DOHH2 (cell line): ENCODE data around the gene ITPA.

ENCODE experiments used
- H3F3A ChIP-seq: fragments of 200-600 bp; sonication (generic), shearing (Covaris generic); 2 replicates; pipeline ENCODE4 v1.6.0; 2016; ENCODE audit warnings: antibody characterized with exemption, mild to moderate bottlenecking; ENCODE audit not compliant: control insufficient read depth, insufficient read depth
- H3K27ac ChIP-seq: fragments of 200-600 bp; sonication (generic); 2 replicates; pipeline ENCODE4 v1.5.1; 2014; ENCODE audit warnings: low read depth, mild to moderate bottlenecking, low read length, moderate library complexity
- H3K27me3 ChIP-seq: fragments of 200-600 bp; sonication (generic); 2 replicates; pipeline ENCODE4 v1.6.1; 2014; ENCODE audit warnings: mild to moderate bottlenecking, low read length, mixed read lengths; ENCODE audit not compliant: control insufficient read depth
- H3K36me3 ChIP-seq: fragments of 200-600 bp; sonication (generic); 2 replicates; pipeline ENCODE4 v1.6.1; 2014; ENCODE audit warnings: mild to moderate bottlenecking, low read length, moderate library complexity, mixed read lengths; ENCODE audit not compliant: control insufficient read depth
- H3K4me1 ChIP-seq: fragments of 200-600 bp; sonication (generic); 2 replicates; pipeline ENCODE4 v1.6.1; 2014; ENCODE audit warnings: mild to moderate bottlenecking, low read length, mixed read lengths; ENCODE audit not compliant: control insufficient read depth
- H3K4me2 ChIP-seq: fragments of 200-600 bp; sonication (generic); 2 replicates; pipeline ENCODE4 v1.6.0; 2014; ENCODE audit warnings: mild to moderate bottlenecking, low read length, moderate library complexity
- H3K4me3 ChIP-seq: fragments of 200-600 bp; sonication (generic); 2 replicates; pipeline ENCODE4 v1.5.1; 2014; ENCODE audit warnings: mild to moderate bottlenecking, low read length, mixed read lengths
- H3K79me2 ChIP-seq: fragments of 200-600 bp; sonication (generic); 2 replicates; pipeline ENCODE4 v1.6.1; 2014; ENCODE audit warnings: mild to moderate bottlenecking, low read length, mixed read lengths; ENCODE audit not compliant: control insufficient read depth
- H3K9me2 ChIP-seq: fragments of 200-600 bp; sonication (generic); replicated peaks from 2 replicates; pipeline ENCODE4 v1.6.1; 2014; ENCODE audit warnings: mild to moderate bottlenecking, low read length, mixed read lengths; ENCODE audit not compliant: control insufficient read depth
- H3K9me3 ChIP-seq: fragments of 200-600 bp; sonication (generic); 2 replicates; pipeline ENCODE4 v1.6.1; 2014; ENCODE audit warnings: antibody characterized with exemption, low read length, mixed read lengths; ENCODE audit not compliant: control insufficient read depth, insufficient read depth
- H4K20me1 ChIP-seq: fragments of 200-600 bp; sonication (generic); 2 replicates; pipeline ENCODE4 v1.6.0; 2014; ENCODE audit warnings: low read depth, mild to moderate bottlenecking, antibody characterized with exemption, low read length, moderate library complexity; ENCODE audit not compliant: control insufficient read depth, insufficient read depth
- CTCF ChIP-seq: fragments of 200-600 bp; sonication (generic); IDR thresholded peaks from one replicate; pipeline ENCODE4 v1.5.1; 2014; ENCODE audit warnings: antibody characterized with exemption, mild to moderate bottlenecking, low read depth, low read length; ENCODE audit not compliant: poor library complexity, severe bottlenecking
- EZH2phosphoT487 ChIP-seq: fragments of 200-600 bp; sonication (generic); IDR thresholded peaks from 2 replicates; pipeline ENCODE4 v1.6.1; 2017; ENCODE audit warnings: borderline replicate concordance, mild to moderate bottlenecking, antibody characterized with exemption, low read length, moderate library complexity, mixed read lengths

Gene ITPA

GRCh38 chr20:3262566-3262965 lies 53.3 kb downstream of the ITPA start:
- TF ChIP-seq EZH2phosphoT487 (no peak), CTCF (no peak)
- no peaks in the 10 kb centered on the region for H4K20me1 ChIP-seq

GRCh38 chr20:3270051-3270450 lies 60.8 kb downstream of the ITPA start:
- no peaks in the 10 kb centered on the region for H3K9me3 ChIP-seq
- H3K4me1 ChIP-seq, result no peaks in the 10 kb centered on the region
- H3K9me2 ChIP-seq, result no peaks in the 10 kb centered on the region
- H3K36me3 ChIP-seq, result no peaks in the 10 kb centered on the region
- no peaks in the 10 kb centered on the region for H3K27me3 ChIP-seq
- H3K4me3 ChIP-seq, result no peak overlapping the region
- no peak overlapping the region for H3K27ac ChIP-seq
- H3K79me2 ChIP-seq, result no peaks in the 10 kb centered on the region
- H4K20me1 ChIP-seq, result no peaks in the 10 kb centered on the region
- TF ChIP-seq EZH2phosphoT487 (no peak), CTCF (no peak)
- H3F3A ChIP-seq, result no peaks in the 10 kb centered on the region
- no peak overlapping the region for H3K4me2 ChIP-seq

More at GRCh38 chr20:3262566-3262965, 53.3 kb downstream of the ITPA start:
- Histone ChIP-seq H3K4me1 (no peaks in the 10 kb centered on the region), H3F3A (no peaks in the 10 kb centered on the region), H3K27me3 (no peaks in the 10 kb centered on the region; the same call in 1 of the 2 replicates), H3K9me2 (no peaks in the 10 kb centered on the region), H3K4me3 (no peak overlapping the region), H3K4me2 (no peak overlapping the region), H3K9me3 (no peaks in the 10 kb centered on the region), H3K79me2 (no peaks in the 10 kb centered on the region), H3K27ac (no peak overlapping the region), H3K36me3 (no peaks in the 10 kb centered on the region)

DNA sequence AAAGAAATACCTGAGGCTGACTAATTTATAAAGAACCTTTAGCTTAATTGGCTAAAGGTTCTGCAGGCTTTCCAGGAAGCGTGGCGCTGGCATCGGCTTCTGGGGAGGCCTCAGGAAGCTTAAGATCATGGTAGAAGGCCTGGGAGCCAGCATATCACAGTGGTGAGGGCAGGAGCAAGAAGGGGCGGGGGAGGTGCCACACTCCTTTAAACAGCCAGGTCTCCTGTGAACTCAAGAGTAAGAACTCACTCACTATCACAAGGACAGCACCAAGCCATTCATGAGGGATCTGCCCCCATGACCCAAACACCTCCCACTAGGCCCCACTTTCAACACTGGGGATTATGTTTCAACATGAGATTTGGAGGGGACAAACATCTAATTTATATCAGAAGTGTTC lies 64.1 kb downstream of the ITPA start:
- H3K4me2 ChIP-seq, result no peak overlapping the region
- no peak overlapping the region for H3K4me3 ChIP-seq
- no peak overlapping the region for H3K27ac ChIP-seq
- H3K9me3 ChIP-seq, result no peaks in the 10 kb centered on the region
- no peaks in the 10 kb centered on the region for H3K36me3 ChIP-seq
- no peaks in the 10 kb centered on the region for H3K79me2 ChIP-seq
- TF ChIP-seq CTCF (no peak), EZH2phosphoT487 (no peak)
- no peaks in the 10 kb centered on the region for H4K20me1 ChIP-seq
- H3F3A ChIP-seq, result no peaks in the 10 kb centered on the region
- no peaks in the 10 kb centered on the region for H3K4me1 ChIP-seq
- H3K9me2 ChIP-seq, result no peaks in the 10 kb centered on the region
- H3K27me3 ChIP-seq, result peaks cover 6% of the 10 kb centered on the region; the same call in 1 of the 2 replicates
